H1 (cell line): Measurements from ENCODE around the gene PLD3. TPM values are rescaled to one million over a fixed set of nuclear protein-coding genes. Genes with fewer than 3 reads are reported as not detected.

Source experiments
- CTCF ChIA-PET: fragments of 300-600 bp; sonication (Branson Sonifier 250); formaldehyde crosslinking; loops from one replicate; lab custom pipeline; 2021; ENCODE audit not compliant: partially characterized antibody; lab: Charles Lee
- POLR2A ChIA-PET: fragments of 300-600 bp; sonication (Branson Sonifier 250); formaldehyde crosslinking; loops from one replicate; lab custom pipeline; 2021; ENCODE audit warnings: inconsistent platforms; ENCODE audit not compliant: partially characterized antibody; lab: Charles Lee
- DNase-seq, 2 experiments: peaks; one replicate each; pipeline versions ENCODE4 v3.0.0 to v3.0.0-alpha.2; 2010 to 2022; ENCODE audit warnings: low spot score in 2 of 2, low read depth in 1 of 2, mixed read lengths in 1 of 2
- FAIRE-seq: peaks from 2 replicates; lab custom pipeline; 2011; peaks lifted over from hg19 to GRCh38; lab: Jason Lieb, UNC
- H2AFZ ChIP-seq: 2 replicates; pipeline ENCODE4 v1.8.1; 2012; ENCODE audit warnings: low read length, inconsistent platforms
- H2AK5ac ChIP-seq: 2 replicates; pipeline ENCODE4 v1.6.1; 2013; ENCODE audit warnings: low read depth, low read length
- H2BK120ac ChIP-seq: replicated peaks from 2 replicates; pipeline ENCODE3; 2013; ENCODE audit warnings: low read depth, low read length, inconsistent platforms
- H2BK12ac ChIP-seq: 2 replicates; pipeline ENCODE4 v1.6.1; 2013; ENCODE audit warnings: low read depth, low read length
- H2BK15ac ChIP-seq: 2 replicates; pipeline ENCODE4 v1.6.1; 2013; ENCODE audit warnings: low read length
- H2BK20ac ChIP-seq: 2 replicates; pipeline ENCODE4 v1.6.1; 2013; ENCODE audit warnings: low read length
- H2BK5ac ChIP-seq: 2 replicates; pipeline ENCODE4 v1.6.1; 2013; ENCODE audit warnings: low read depth, low read length
- H3K14ac ChIP-seq: 2 replicates; pipeline ENCODE4 v1.6.1; 2013; ENCODE audit warnings: inconsistent platforms; ENCODE audit not compliant: insufficient read length
- H3K18ac ChIP-seq: 2 replicates; pipeline ENCODE4 v1.6.1; 2013; ENCODE audit warnings: low read length; ENCODE audit errors: extremely low read depth
- H3K23ac ChIP-seq: 2 replicates; pipeline ENCODE4 v1.6.1; 2013; ENCODE audit warnings: inconsistent platforms; ENCODE audit not compliant: insufficient read length
- H3K23me2 ChIP-seq: 2 replicates; pipeline ENCODE4 v1.6.1; 2013; ENCODE audit warnings: low read depth, low read length
- H3K27ac ChIP-seq: 2 replicates; pipeline ENCODE4 v1.6.1; 2011; ENCODE audit warnings: low read depth, low read length, inconsistent platforms
- H3K27me3 ChIP-seq, 4 experiments: replicated peaks in 1 of 4; 1 replicate in 1 of 4; 2 replicates in 3 of 4; pipeline versions ENCODE4 v1.6.1 to v1.8.1; 2011 to 2013; ENCODE audit warnings: low read length in 3 of 4, mild to moderate bottlenecking in 3 of 4, inconsistent platforms in 2 of 4, mixed read lengths in 2 of 4, moderate library complexity in 1 of 4; ENCODE audit not compliant: control insufficient read depth in 3 of 4, insufficient read depth in 3 of 4; ENCODE audit errors: extremely low read depth in 1 of 4
- H3K36me3 ChIP-seq, 4 experiments: 2 replicates each; pipeline versions ENCODE4 v1.6.1 to v1.8.1; 2011 to 2013; ENCODE audit warnings: mild to moderate bottlenecking in 4 of 4, low read length in 3 of 4, moderate library complexity in 2 of 4, control low read depth in 1 of 4, inconsistent platforms in 1 of 4; ENCODE audit not compliant: insufficient read depth in 4 of 4, control insufficient read depth in 2 of 4
- H3K4ac ChIP-seq: replicated peaks from 2 replicates; pipeline ENCODE3; 2013; ENCODE audit warnings: low read length, low read depth, mixed read lengths, inconsistent platforms; ENCODE audit not compliant: insufficient read length
- H3K4me1 ChIP-seq, 4 experiments: replicated peaks in 1 of 4; 1 replicate in 1 of 4; 2 replicates in 3 of 4; pipeline versions ENCODE4 v1.6.1 to v1.8.1; 2011 to 2013; ENCODE audit warnings: low read length in 3 of 4, inconsistent platforms in 2 of 4, mixed read lengths in 1 of 4; ENCODE audit not compliant: insufficient read depth in 4 of 4, control insufficient read depth in 3 of 4
- H3K4me2 ChIP-seq, 2 experiments: 2 replicates each; pipeline versions ENCODE4 v1.6.1 to v1.8.1; 2011 to 2013; ENCODE audit warnings: low read depth in 2 of 2, low read length in 2 of 2, control low read depth in 1 of 2, inconsistent platforms in 1 of 2, mild to moderate bottlenecking in 1 of 2; ENCODE audit not compliant: insufficient read depth in 1 of 2
- H3K4me3 ChIP-seq, 4 experiments: fragments of 200-600, 300-600 bp in 1 of 4; sonication (generic), shearing (Covaris generic), sonication (Bioruptor Twin) in 1 of 4; 2 replicates each; pipeline versions ENCODE4 v1.5.1 to v1.8.1; 2011 to 2016; ENCODE audit warnings: low read length in 4 of 4, low read depth in 3 of 4, control low read depth in 2 of 4, inconsistent platforms in 2 of 4, mild to moderate bottlenecking in 2 of 4, mixed read lengths in 1 of 4, moderate library complexity in 1 of 4; ENCODE audit not compliant: insufficient read depth in 2 of 4; ENCODE audit errors: extremely low read depth in 1 of 4
- H3K56ac ChIP-seq: replicated peaks from 2 replicates; pipeline ENCODE3; 2013; ENCODE audit warnings: low read depth, mild to moderate bottlenecking, mixed read lengths, low read length, inconsistent platforms; ENCODE audit not compliant: insufficient read length
- H3K79me1 ChIP-seq: 2 replicates; pipeline ENCODE4 v1.6.1; 2013; ENCODE audit warnings: low read depth, low read length, control low read depth
- H3K79me2 ChIP-seq, 2 experiments: 2 replicates each; pipeline versions ENCODE4 v1.6.1 to v1.8.1; 2012 to 2013; ENCODE audit warnings: low read length in 2 of 2, mild to moderate bottlenecking in 2 of 2, inconsistent platforms in 1 of 2; ENCODE audit not compliant: insufficient read depth in 2 of 2, control insufficient read depth in 1 of 2
- H3K9ac ChIP-seq, 4 experiments: replicated peaks in 1 of 4; 1 replicate in 1 of 4; 2 replicates in 3 of 4; pipeline versions ENCODE4 v1.6.1 to v1.8.1; 2011 to 2013; ENCODE audit warnings: low read depth in 3 of 4, low read length in 3 of 4, control low read depth in 2 of 4, mild to moderate bottlenecking in 2 of 4, moderate library complexity in 2 of 4, inconsistent platforms in 1 of 4; ENCODE audit errors: extremely low read depth in 1 of 4
- H3K9me3 ChIP-seq, 2 experiments: 2 replicates each; pipeline versions ENCODE4 v1.6.1 to v1.8.1; 2012 to 2013; ENCODE audit warnings: mild to moderate bottlenecking in 2 of 2, moderate library complexity in 2 of 2, control low read depth in 1 of 2, inconsistent platforms in 1 of 2, low read depth in 1 of 2, low read length in 1 of 2, mixed read lengths in 1 of 2; ENCODE audit not compliant: insufficient read depth in 2 of 2
- H4K20me1 ChIP-seq, 2 experiments: replicated peaks in 1 of 2; 2 replicates each; pipeline versions ENCODE3 to v1.8.1; 2011 to 2013; ENCODE audit warnings: inconsistent platforms in 2 of 2, low read length in 2 of 2, mild to moderate bottlenecking in 1 of 2; ENCODE audit not compliant: insufficient read depth in 2 of 2, control insufficient read depth in 1 of 2
- H4K5ac ChIP-seq: 2 replicates; pipeline ENCODE4 v1.6.1; 2013; ENCODE audit warnings: low read length, low read depth, mixed read lengths, inconsistent platforms; ENCODE audit not compliant: insufficient read length
- H4K8ac ChIP-seq: 2 replicates; pipeline ENCODE4 v1.8.0; 2013; ENCODE audit warnings: mild to moderate bottlenecking, moderate library complexity, low read length, inconsistent platforms; ENCODE audit not compliant: insufficient read depth; ENCODE audit errors: extremely low read depth
- H4K91ac ChIP-seq: replicated peaks from 2 replicates; pipeline ENCODE3; 2013; ENCODE audit warnings: low read length, mixed read lengths, inconsistent platforms; ENCODE audit not compliant: insufficient read length
- SAP30 ChIP-seq: fragments of 300-600 bp; sonication (generic); IDR thresholded peaks from 2 replicates; pipeline ENCODE4 v1.7.1; 2012; ENCODE audit warnings: low read length, moderate library complexity, mild to moderate bottlenecking, inconsistent platforms; ENCODE audit not compliant: insufficient read depth, insufficient replicate concordance
- WGBS, 2 experiments: shearing (Covaris generic) in 1 of 2; methylation state at CpG; one replicate each; pipeline versions ENCODE4 v1.1.6 to v1.1.7; 2013 to 2015; ENCODE audit warnings: low lambda C conversion rate in 2 of 2, mixed read lengths in 2 of 2, inconsistent platforms in 1 of 2, low coverage in 1 of 2, missing lambda C conversion rate in 1 of 2; ENCODE audit not compliant: insufficient replicate concordance in 2 of 2, insufficient coverage in 1 of 2, insufficient read length in 1 of 2; ENCODE audit errors: extremely low coverage in 1 of 2, missing lambda C conversion rate in 1 of 2; 5-methylcytosine and 5-hydroxymethylcytosine counted together
- polyA plus RNA-seq, 7 experiments: library from polyadenylated mRNA; depleted of rRNA in 3 of 7; stranded (reverse) in 5 of 7; unstranded in 2 of 7; fragments of >200 nt in 5 of 7; fragments of 200-250 nt in 2 of 7; gene quantifications; 1 replicate in 5 of 7; 2 replicates in 1 of 7; 4 replicates in 1 of 7; pipeline versions ENCODE4 v1.2.1 to v1.2.3, GENCODE V29; 2011 to 2013; ENCODE audit warnings: missing spikeins in 2 of 7, mixed read lengths in 2 of 7
- total RNA-seq: library from RNA; stranded (reverse); fragmentation: NEBNext Ultra II Directional; extraction: Animal tissue kit (Norgen Biotek cat#: 25700); gene quantifications from 2 replicates; pipeline ENCODE4 v1.2.1, GENCODE V29; 2021

Gene PLD3
- total and polyA plus RNA-seq, 2 of the 8 experiments (the other 6 are each of a cell fraction or from before 2014, with no cell fraction given) = 180 to 543 TPM

- H3K79me1 ChIP-seq = no peaks in the 10 kb centered on the region
- no peak overlapping the region for H2BK5ac ChIP-seq
- H3K18ac ChIP-seq = no peak overlapping the region
- H3K4me2 ChIP-seq = no peak overlapping the region
- H3K36me3 ChIP-seq = peaks cover 10 to 55% (median 18%) of the 10 kb centered on the region in 4 experiments; a peak in 7 of 8 replicates
- no peak overlapping the region for H4K5ac ChIP-seq
- no peak overlapping the region for H4K8ac ChIP-seq
- no peak overlapping the region for H3K56ac ChIP-seq
- no peak overlapping the region for H2BK20ac ChIP-seq
- no peak overlapping the region for H2BK15ac ChIP-seq
- no peaks in the 10 kb centered on the region for H3K27me3 ChIP-seq
- H3K9me3 ChIP-seq = no peaks in the 10 kb centered on the region
- H2BK12ac ChIP-seq = no peak overlapping the region
- H3K27ac ChIP-seq = no peak overlapping the region
- H2AFZ ChIP-seq = no peak overlapping the region
- H3K4me3 ChIP-seq = no peak overlapping the region
- H3K4me1 ChIP-seq = peaks cover 0 to 16% (median 10%) of the 10 kb centered on the region in 4 experiments; a peak in 6 of 7 replicates
- ChIA-PET CTCF (interaction anchor here (1.6 to 3.0 kb wide), 2 partner anchors 11 to 34 kb away, joined by 3 to 16 read pairs; no protein-coding TSS in a partner anchor), POLR2A (interaction anchor here (1.2 to 3.2 kb wide), 3 partner anchors 11 to 20 kb away, joined by 3 to 25 read pairs (median 6); partner anchors contain the start of gene HIPK4)
- DNase-seq (no peak), FAIRE-seq (no peak)
- no peak overlapping the region for H2BK120ac ChIP-seq
- no peak for TF ChIP-seq SAP30
- no peak overlapping the region for H3K23ac ChIP-seq
- H3K79me2 ChIP-seq = no peaks in the 10 kb centered on the region
- whole genome bisulfite sequencing, 2 experiments = 87% methylated on average over 12 of the region's 12 CpGs; no CpG with 5 or more reads in 1 of the 2 experiments
- H3K14ac ChIP-seq = no peak overlapping the region
- H3K9ac ChIP-seq = no peak overlapping the region
- peaks cover 0 to 4% of the 10 kb centered on the region in 2 experiments for H4K20me1 ChIP-seq
- H3K23me2 ChIP-seq = peaks cover 2% of the 10 kb centered on the region
- no peak overlapping the region for H2AK5ac ChIP-seq
- no peak overlapping the region for H3K4ac ChIP-seq
- H4K91ac ChIP-seq = no peak overlapping the region
These were observed 21.3 kb downstream of the PLD3 start for GRCh38 chr19:40369797-40370196.
